Endothelial cell of umbilical vein (primary cell): Measurements from ENCODE around the gene ATAD5. TPM values are rescaled to one million over a fixed set of nuclear protein-coding genes. Genes with fewer than 3 reads are reported as not detected.

Experiments
- BruUV-seq: library from RNA; stranded (reverse); fragments of 400-500 nt; replicated peaks from 2 replicates; lab custom pipeline; 2021; lab: Mats Ljungman, UMichigan
- CTCF ChIA-PET: fragments of 300-600, 350-600 bp; sonication (Branson Sonifier 250); formaldehyde crosslinking; loops from one replicate; lab custom pipeline; 2021; ENCODE audit warnings: antibody characterized with exemption, inconsistent platforms; lab: Charles Lee
- POLR2A ChIA-PET: fragments of 300-600, 350-600 bp; sonication (Branson Sonifier 250); formaldehyde crosslinking; loops from one replicate; lab custom pipeline; 2021; ENCODE audit warnings: antibody characterized with exemption, inconsistent platforms; lab: Charles Lee
- DNase-seq: peaks from one replicate; pipeline ENCODE4 v3.0.0-alpha.2; 2011; ENCODE audit warnings: low read depth, low spot score
- FAIRE-seq: peaks from 2 replicates; lab custom pipeline; 2011; peaks lifted over from hg19 to GRCh38; lab: Jason Lieb, UNC
- H2AFZ ChIP-seq: 2 replicates; pipeline ENCODE4 v1.6.0; 2012; ENCODE audit warnings: low read depth, low read length, control low read depth, inconsistent platforms
- H3K27ac ChIP-seq: 2 replicates; pipeline ENCODE4 v1.5.1; 2011; ENCODE audit warnings: low read depth, mild to moderate bottlenecking, control low read depth, low read length, moderate library complexity; ENCODE audit not compliant: insufficient read depth
- H3K27me3 ChIP-seq, 2 experiments: 2 replicates each; pipeline versions ENCODE4 v1.6.0 to v1.6.1; 2011; ENCODE audit warnings: low read length in 2 of 2, mixed read lengths in 1 of 2; ENCODE audit not compliant: control insufficient read depth in 2 of 2, insufficient read depth in 2 of 2
- H3K36me3 ChIP-seq, 2 experiments: 2 replicates in 1 of 2; 3 replicates in 1 of 2; pipeline ENCODE4 v1.5.1; 2011; ENCODE audit warnings: low read length in 2 of 2, mild to moderate bottlenecking in 1 of 2, moderate library complexity in 1 of 2; ENCODE audit not compliant: control insufficient read depth in 2 of 2, insufficient read depth in 2 of 2; ENCODE audit errors: extremely low read depth in 1 of 2
- H3K4me1 ChIP-seq: 3 replicates; pipeline ENCODE4 v1.5.1; 2011; ENCODE audit warnings: mild to moderate bottlenecking, low read length; ENCODE audit not compliant: control insufficient read depth, insufficient read depth; ENCODE audit errors: extremely low read depth
- H3K4me2 ChIP-seq: 2 replicates; pipeline ENCODE4 v1.6.1; 2011; ENCODE audit warnings: low read length, control low read depth, mixed read lengths; ENCODE audit not compliant: insufficient read depth
- H3K4me3 ChIP-seq, 3 experiments: fragments of 200-600 bp in 1 of 3; sonication (generic), shearing (Covaris generic) in 1 of 3; replicated peaks in 1 of 3; 2 replicates each; pipeline ENCODE4 v1.5.1; 2011 to 2016; ENCODE audit warnings: control low read depth in 3 of 3, low read length in 3 of 3, mild to moderate bottlenecking in 2 of 3, inconsistent platforms in 1 of 3, low read depth in 1 of 3, moderate library complexity in 1 of 3; ENCODE audit not compliant: insufficient read depth in 1 of 3
- H3K79me2 ChIP-seq: 2 replicates; pipeline ENCODE4 v1.6.0; 2012; ENCODE audit warnings: low read length, inconsistent platforms; ENCODE audit not compliant: control insufficient read depth, insufficient read depth
- H3K9ac ChIP-seq: replicated peaks from 2 replicates; pipeline ENCODE3; 2011; ENCODE audit warnings: low read length, control low read depth; ENCODE audit not compliant: insufficient read depth; ENCODE audit errors: extremely low read depth
- H3K9me1 ChIP-seq: replicated peaks from 3 replicates; pipeline ENCODE4 v1.6.0; 2011; ENCODE audit warnings: mild to moderate bottlenecking, low read length; ENCODE audit not compliant: control insufficient read depth, insufficient read depth; ENCODE audit errors: extremely low read depth
- H3K9me3 ChIP-seq: replicated peaks from 2 replicates; pipeline ENCODE4 v1.5.1; 2012; ENCODE audit warnings: low read length, inconsistent platforms; ENCODE audit not compliant: control insufficient read depth, insufficient read depth
- H4K20me1 ChIP-seq: replicated peaks from 2 replicates; pipeline ENCODE3; 2011; ENCODE audit warnings: mild to moderate bottlenecking, low read length; ENCODE audit not compliant: control insufficient read depth, insufficient read depth; ENCODE audit errors: extremely low read depth
- CTCF ChIP-seq, 2 donors: IDR thresholded peaks; 1 replicate in 1 of 2; 2 replicates in 1 of 2; pipeline ENCODE4 v1.5.1; 2011; ENCODE audit warnings: low read length in 2 of 2, mild to moderate bottlenecking in 2 of 2, moderate library complexity in 2 of 2, control low read depth in 1 of 2, inconsistent platforms in 1 of 2, low read depth in 1 of 2; ENCODE audit not compliant: insufficient read depth in 1 of 2; ENCODE audit errors: extremely low read depth in 1 of 2
- EZH2 ChIP-seq: IDR thresholded peaks from 2 replicates; pipeline ENCODE4 v1.6.1; 2012; ENCODE audit warnings: borderline replicate concordance, low read depth, mild to moderate bottlenecking, moderate library complexity, low read length, inconsistent platforms; ENCODE audit not compliant: severe bottlenecking
- FOS ChIP-seq: IDR thresholded peaks from 2 replicates; pipeline ENCODE4 v1.6.1; 2011; ENCODE audit warnings: mild to moderate bottlenecking, low read length, moderate library complexity, borderline replicate concordance; ENCODE audit not compliant: insufficient read depth
- GATA2 ChIP-seq: IDR thresholded peaks from 2 replicates; pipeline ENCODE4 v1.7.0; 2011; ENCODE audit warnings: low read depth, mild to moderate bottlenecking, moderate library complexity, mixed read lengths, low read length; ENCODE audit not compliant: insufficient read length, insufficient read depth
- JUN ChIP-seq: IDR thresholded peaks from 2 replicates; pipeline ENCODE4 v1.6.1; 2011; ENCODE audit warnings: borderline replicate concordance, low read depth; ENCODE audit not compliant: insufficient read length, insufficient read depth
- MYC ChIP-seq: IDR thresholded peaks from one replicate; pipeline ENCODE4 v1.6.1; 2011; ENCODE audit warnings: mild to moderate bottlenecking, low read depth, low read length
- POLR2A ChIP-seq: IDR thresholded peaks from 2 replicates; pipeline ENCODE4 v1.6.1; 2012; ENCODE audit warnings: low read depth, mild to moderate bottlenecking, control low read depth, low read length
- POLR2AphosphoS5 ChIP-seq: IDR thresholded peaks from 2 replicates; pipeline ENCODE4 v1.6.1; 2012; ENCODE audit warnings: low read depth, mild to moderate bottlenecking, control low read depth, low read length, moderate library complexity; ENCODE audit not compliant: insufficient read depth
- dilution Hi-C: fragments of 300-500 bp; cut with MboI; formaldehyde crosslinking; loops from one replicate; pipeline ENCODE4 v1.15.0; 2019; ENCODE audit warnings: low sequenced_read_pairs; ENCODE audit not compliant: extremely low pct_ligation_motif_present
- intact Hi-C: fragments of 100-400 bp; cut with micrococcal nuclease; formaldehyde crosslinking; loops from one replicate; pipeline ENCODE4 v1.10.0; 2022
- polyA plus RNA-seq, 4 experiments: library from polyadenylated mRNA; depleted of rRNA in 3 of 4; stranded (reverse) in 3 of 4; unstranded in 1 of 4; fragments of >200 nt; gene quantifications; 2 replicates each; pipeline versions ENCODE4 v1.2.1 to v1.2.3, GENCODE V29; 2011 to 2012; ENCODE audit warnings: missing spikeins in 1 of 4
- total RNA-seq: library from RNA; stranded (reverse); gene quantifications from 2 replicates; pipeline ENCODE4 v1.2.3, GENCODE V29; 2021
- TF ChIP-seq, protein P1 (sequence below): IDR thresholded peaks from 2 replicates; pipeline ENCODE4 v1.6.1; 2011; ENCODE audit not compliant: insufficient read depth, insufficient read length

The ATAD5 gene
- total and polyA plus RNA-seq, 2 donors (not counting 3 experiments of a cell fraction or from before 2014, with no cell fraction given), result 0.80 to 9.4 TPM

DNA sequence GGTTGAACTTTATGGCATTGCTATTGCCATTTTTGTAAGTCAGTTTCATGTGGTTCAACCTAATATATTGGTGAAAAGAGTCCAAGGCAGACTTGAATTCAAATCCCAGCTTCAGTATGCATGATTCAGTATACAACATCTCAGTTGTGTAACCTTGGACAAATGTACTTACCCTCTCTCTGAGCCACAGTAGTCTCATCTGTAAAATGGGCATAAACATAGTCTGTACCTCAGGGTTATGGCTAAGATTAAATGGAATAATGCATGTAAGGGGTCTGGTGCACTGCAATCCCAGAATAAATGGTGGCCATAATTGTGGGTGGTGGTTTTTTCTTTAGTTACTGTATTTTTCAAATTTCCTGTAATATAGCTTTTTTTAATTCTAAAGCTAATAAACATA lies 85.3 kb downstream of the ATAD5 start:
- no peak overlapping the region for H3K4me3 ChIP-seq
- H3K9me3 ChIP-seq, result no peaks in the 10 kb centered on the region
- peaks cover 13% of the 10 kb centered on the region for H3K4me1 ChIP-seq
- DNase-seq, result no peak
- H3K9me1 ChIP-seq, result no peaks in the 10 kb centered on the region
- H3K9ac ChIP-seq, result no peak overlapping the region
- H2AFZ ChIP-seq, result no peak overlapping the region
- TF ChIP-seq CTCF (IDR thresholded peaks at IDR 0.05; ENCODE audit: extremely low read depth in 1 of 2, insufficient read depth in 1 of 2, low read depth in 1 of 2, low read length in 2 of 2) (no peak), EZH2 (no peak), POLR2A (no peak), JUN (no peak), FOS (no peak), POLR2AphosphoS5 (no peak), GATA2 (no peak), MYC (no peak)
- TF ChIP-seq, protein P1, sequence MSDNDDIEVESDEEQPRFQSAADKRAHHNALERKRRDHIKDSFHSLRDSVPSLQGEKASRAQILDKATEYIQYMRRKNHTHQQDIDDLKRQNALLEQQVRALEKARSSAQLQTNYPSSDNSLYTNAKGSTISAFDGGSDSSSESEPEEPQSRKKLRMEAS, result no peak
- POLR2A ChIA-PET, result interaction anchor here (0.6 kb wide), 1 partner anchor 634 kb away, joined by 4 read pairs; no protein-coding TSS in a partner anchor
- CTCF ChIA-PET, result interaction anchor here (0.7 kb wide), 1 partner anchor 48 kb away, joined by 3 read pairs; no protein-coding TSS in a partner anchor
- no peak for FAIRE-seq
- H4K20me1 ChIP-seq, result no peaks in the 10 kb centered on the region
- intact Hi-C loops (no loop called here), dilution Hi-C loops (no loop called here)
- H3K79me2 ChIP-seq, result no peaks in the 10 kb centered on the region
- H3K27ac ChIP-seq, result no peak overlapping the region
- H3K27me3 ChIP-seq, result peaks cover 0 to 2% of the 10 kb centered on the region in 2 experiments
- no peak overlapping the region for H3K4me2 ChIP-seq
- H3K36me3 ChIP-seq, result no peaks in the 10 kb centered on the region
- no TSS peak for BruUV-seq
